Stimulated activated CD8-positive, alpha-beta memory T cell treated with anti-CD3 and anti-CD28 coated beads, Interleukin-15, amount 100 ng/mL, for 24 hours (primary cell): ENCODE data around the gene ZNF76.
A peak's percentile ranks its signal among the peaks of the same experiment; 100 is the strongest.
"Not testable (repeated sequence)": the region's sequence is repeated elsewhere in the genome, so short reads cannot be mapped to it uniquely, and the experiment has no call there.

Experiments used
- DNase-seq: peaks from one replicate; pipeline ENCODE4 v3.0.0-alpha.2; 2020; ENCODE audit warnings: low read depth

The ZNF76 gene

DNA sequence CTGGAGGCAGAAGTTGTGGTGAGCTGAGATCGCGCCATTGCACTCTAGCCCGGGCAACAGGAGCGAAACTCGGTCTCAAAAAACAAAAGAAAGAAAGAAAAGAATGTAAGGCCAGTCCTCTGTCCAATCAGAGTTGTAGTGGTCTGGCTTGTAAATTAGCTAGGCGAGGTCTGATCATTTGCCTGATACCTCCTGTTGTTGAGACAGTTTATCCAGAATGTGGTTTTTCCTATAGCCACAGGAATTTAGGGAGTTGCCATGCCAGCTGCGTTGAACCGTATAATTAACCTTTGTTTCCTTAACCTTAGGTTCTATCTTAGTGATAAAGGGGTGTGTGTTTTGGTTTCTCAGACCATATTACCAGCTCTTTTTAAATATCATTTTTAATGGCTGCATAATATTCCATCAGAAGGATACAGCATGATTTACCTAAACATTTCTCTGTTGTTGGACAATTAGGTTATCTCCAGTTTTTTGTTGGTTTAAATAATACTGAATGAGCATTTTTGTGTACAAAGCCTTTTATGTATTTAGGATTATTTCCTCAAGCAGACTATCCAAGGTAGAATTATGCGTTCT is 71.1 kb downstream of the ZNF76 start:
- no peak for DNase-seq

DNA sequence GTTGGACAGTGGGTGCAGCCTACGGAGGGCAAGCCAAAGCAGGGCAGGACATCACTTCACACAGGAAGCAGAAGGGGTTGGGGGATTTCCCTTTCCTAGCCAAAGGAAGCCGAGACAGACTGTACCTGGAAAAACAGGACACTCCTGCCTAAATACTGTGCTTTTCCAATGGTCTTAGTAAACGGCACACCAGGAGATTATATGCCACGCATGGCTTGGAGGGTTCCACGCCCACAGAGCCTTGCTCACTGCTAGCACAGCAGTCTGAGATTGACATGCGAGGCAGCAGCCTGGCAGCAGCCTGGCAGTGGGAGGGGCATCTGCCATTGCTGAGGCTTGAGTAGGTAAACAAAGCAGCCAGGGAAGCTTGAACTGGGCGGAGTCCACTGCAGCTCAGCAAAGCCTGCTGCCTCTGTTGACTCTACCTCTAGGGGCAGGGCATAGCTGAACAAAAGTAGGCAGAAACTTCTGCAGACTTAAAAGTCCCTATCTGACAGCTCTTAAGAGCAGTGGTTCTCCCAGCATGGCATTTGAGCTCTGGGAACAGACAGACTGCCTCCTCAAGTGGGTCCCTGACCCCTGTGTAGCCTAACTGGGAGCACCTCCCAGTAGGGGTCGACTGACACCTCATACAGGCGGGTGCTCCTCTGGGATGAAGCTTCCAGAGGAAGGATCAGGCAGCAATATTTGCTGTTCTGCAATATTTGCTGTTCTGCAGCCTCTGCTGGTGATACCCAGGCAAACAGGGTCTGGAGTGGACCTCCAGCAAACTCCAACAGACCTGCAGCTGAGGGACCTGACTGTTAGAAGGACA is 72.7 kb downstream of the ZNF76 start:
- DNase-seq: not testable (repeated sequence)

DNA sequence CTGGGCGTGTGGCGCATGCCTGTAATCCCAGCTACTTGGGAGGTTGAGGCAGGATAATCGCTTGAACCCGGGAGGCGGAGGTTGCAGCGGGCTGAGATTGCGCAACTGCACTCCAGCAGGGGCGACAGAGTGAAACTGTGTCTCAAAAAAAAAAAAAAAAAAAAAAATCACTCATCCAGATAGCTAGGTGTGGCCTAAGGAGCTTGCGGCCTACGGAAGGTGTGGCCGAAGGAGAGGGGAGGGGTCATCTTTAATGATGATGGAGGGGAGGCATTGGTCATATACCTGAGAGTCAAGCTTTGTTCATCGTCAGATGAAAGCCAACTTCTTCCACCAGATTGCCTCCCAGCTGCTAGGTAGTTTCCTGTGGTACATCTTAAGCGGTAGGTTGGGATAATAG is 82.0 kb downstream of the ZNF76 start:
- no peak for DNase-seq

DNA sequence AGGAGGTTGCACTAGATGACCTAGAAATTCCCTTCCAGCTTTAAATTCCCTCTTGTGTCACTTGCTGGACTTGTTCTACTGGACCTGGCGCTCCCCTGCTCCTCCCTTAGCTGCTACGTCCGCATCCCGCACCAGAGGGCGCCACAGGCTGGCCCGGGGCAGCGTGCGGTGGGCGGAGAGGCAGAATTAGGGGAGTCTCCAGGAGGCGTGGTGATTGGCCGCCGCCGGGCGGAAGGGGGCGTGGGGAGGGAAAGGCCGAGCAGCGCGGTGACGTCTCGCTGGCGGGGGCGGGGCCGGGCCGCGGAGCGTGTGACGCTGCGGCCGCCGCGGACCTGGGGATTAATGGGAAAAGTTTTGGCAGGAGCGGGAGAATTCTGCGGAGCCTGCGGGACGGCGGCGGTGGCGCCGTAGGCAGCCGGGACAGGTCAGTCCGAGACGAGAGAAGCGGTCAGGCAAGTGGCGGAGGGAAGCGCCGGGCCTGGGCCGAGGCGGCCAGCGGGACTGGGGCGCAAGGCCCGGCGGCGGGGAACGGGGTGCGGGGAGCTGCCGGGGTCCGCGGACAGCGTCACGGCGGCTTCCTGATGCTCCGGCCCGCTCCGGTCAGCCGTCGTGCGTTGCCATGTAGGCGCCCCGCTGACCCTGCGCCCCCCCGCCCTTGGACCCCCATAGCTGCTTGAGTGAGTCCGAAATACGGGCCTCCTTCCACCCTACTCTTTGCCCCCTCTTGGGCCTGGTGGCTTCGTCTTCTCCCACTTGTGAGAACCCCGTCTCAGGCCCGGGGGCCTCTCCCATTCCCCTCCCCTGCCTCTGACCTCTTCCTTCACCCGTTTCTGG is 82.9 kb downstream of the ZNF76 start, which contains the start of gene PPARD:
Gene PPARD (plus strand): TSS at position 301 of the 834 bp plus-strand sequence. CDS start 68,530 bp downstream, outside the sequence.
- peak; percentile 95 for DNase-seq

DNA sequence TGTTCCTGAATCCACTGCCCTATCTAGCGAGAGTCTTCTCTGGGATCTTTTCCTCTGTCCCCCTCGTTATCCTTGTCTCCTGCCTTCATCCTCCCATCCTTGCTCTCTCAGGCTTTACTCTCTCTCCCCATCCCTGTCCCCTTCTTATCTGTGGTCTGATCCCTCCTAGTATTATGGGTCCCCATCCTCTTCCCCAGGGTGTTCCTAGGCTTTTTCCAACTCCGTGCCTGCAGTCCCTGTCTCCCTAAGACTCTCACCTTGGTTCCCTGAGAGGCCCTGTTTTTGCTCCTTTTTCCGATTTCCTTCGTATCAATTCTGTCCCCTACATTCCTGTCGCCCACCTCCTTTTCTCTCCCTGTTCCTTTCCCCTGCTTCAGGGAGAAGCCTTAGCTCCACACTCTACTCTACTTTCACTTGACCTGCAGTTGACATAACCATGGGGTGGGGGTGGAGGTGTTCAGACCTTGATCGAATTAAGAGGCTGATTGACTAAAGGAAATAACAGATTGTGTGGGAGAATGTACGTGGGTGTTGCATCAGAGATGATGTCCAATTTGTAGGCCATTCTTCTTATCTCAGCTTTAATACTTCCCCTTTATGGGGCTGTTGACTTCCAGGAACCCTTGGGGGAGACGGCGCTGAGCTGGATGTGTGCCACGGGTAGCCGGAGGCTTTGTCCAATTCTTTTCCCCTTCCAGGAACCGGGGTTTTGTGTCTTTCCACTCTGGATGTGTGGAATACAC is 83.7 kb downstream of the ZNF76 start:
- no peak for DNase-seq

DNA sequence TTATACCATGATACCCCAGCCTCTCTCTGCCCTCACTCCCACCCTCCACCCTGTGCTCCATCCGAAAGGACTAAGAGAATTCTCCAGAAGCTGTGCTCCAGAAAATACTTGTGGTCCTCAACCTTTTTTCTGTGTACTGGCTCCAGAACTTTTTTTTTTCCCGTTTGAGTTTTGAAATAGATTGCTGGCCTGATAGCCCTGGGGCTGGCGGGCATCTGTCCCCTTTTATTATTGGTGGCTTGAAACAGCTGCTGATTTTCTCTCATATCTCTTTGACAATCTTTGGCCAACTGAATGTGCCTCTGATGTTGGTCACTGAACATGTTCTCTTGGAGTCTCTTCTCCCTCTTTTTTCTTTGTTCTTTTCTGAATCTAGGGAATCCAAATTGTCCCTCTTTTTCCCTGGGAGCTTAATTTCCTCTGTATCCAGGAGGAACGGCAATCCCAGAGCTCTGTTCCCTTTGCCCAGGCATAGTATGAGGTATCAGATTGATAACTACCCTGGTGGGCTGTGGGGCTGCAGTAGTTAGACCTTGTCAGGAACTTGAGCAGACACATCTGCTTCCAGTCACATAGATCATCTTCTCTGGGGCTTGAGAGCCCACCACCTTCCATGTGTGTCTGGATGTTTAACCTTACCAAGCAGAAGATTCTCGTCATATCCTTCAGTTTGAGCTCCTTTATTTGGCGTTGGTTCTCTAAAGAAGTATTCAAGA is 84.5 kb downstream of the ZNF76 start:
- no peak for DNase-seq
